GM12878 (cell line): ENCODE data around the gene SUCO. TPM values are rescaled to one million over a fixed set of nuclear protein-coding genes. Genes with fewer than 3 reads are reported as not detected.

Experiments
- ATAC-seq: fragments of 200-7000 bp; cut with Tn5 transposase; 3 replicates; pipeline ENCODE4 v1.9.1; 2020; ENCODE audit warnings: mild to moderate bottlenecking, moderate library complexity
- BruUV-seq: library from RNA; stranded (reverse); fragments of 400-500 nt; replicated peaks from 2 replicates; lab custom pipeline; 2021; lab: Mats Ljungman, UMichigan
- CTCF ChIA-PET: fragments of 300-600 bp; sonication (Branson Sonifier 250); formaldehyde crosslinking; extraction: SDS; loops from one replicate; lab custom pipeline; 2021; ENCODE audit warnings: inconsistent platforms; lab: Yijun Ruan, JAX
- POLR2A ChIA-PET: fragments of 350-600 bp; formaldehyde crosslinking; extraction: SDS; loops from one replicate; lab custom pipeline; 2021; ENCODE audit warnings: inconsistent platforms; lab: Charles Lee
- RAD21 ChIA-PET: fragments of 300-600 bp; sonication (Branson Sonifier 250); formaldehyde crosslinking; loops from one replicate; lab custom pipeline; 2023; ENCODE audit warnings: antibody characterized with exemption; ENCODE audit not compliant: unreplicated experiment; lab: Charles Lee
- SMC1A ChIA-PET: fragments of 300-600 bp; sonication (Branson Sonifier 250); formaldehyde crosslinking; loops from one replicate; lab custom pipeline; 2023; ENCODE audit not compliant: unreplicated experiment, uncharacterized antibody; lab: Charles Lee
- DNase-seq: peaks from one replicate; pipeline ENCODE4 v3.0.0-alpha.2; 2011; ENCODE audit warnings: low read depth, low spot score
- FAIRE-seq: peaks from 3 replicates; lab custom pipeline; 2011; peaks lifted over from hg19 to GRCh38; lab: Jason Lieb, UNC
- H2AFZ ChIP-seq: 2 replicates; pipeline ENCODE4 v1.6.0; 2011; ENCODE audit warnings: low read depth, low read length, control low read depth; ENCODE audit not compliant: control insufficient read depth
- H3K27ac ChIP-seq: 2 replicates; pipeline ENCODE4 v1.5.1; 2011; ENCODE audit warnings: control low read depth; ENCODE audit not compliant: control insufficient read depth, insufficient read depth
- H3K27me3 ChIP-seq, 2 experiments: replicated peaks in 1 of 2; 2 replicates each; pipeline versions ENCODE4 v1.6.0 to v1.6.1; 2011; ENCODE audit warnings: low read length in 1 of 2; ENCODE audit not compliant: control insufficient read depth in 2 of 2, insufficient read depth in 2 of 2
- H3K36me3 ChIP-seq, 2 experiments: 2 replicates each; pipeline ENCODE4 v1.5.1; 2011; ENCODE audit warnings: low read length in 1 of 2; ENCODE audit not compliant: control insufficient read depth in 2 of 2, insufficient read depth in 2 of 2
- H3K4me1 ChIP-seq: 2 replicates; pipeline ENCODE4 v1.6.1; 2011; ENCODE audit warnings: mild to moderate bottlenecking, low read length, moderate library complexity, mixed read lengths; ENCODE audit not compliant: control insufficient read depth, insufficient read depth
- H3K4me2 ChIP-seq: 2 replicates; pipeline ENCODE4 v1.6.0; 2011; ENCODE audit warnings: control low read depth; ENCODE audit not compliant: control insufficient read depth, insufficient read depth
- H3K4me3 ChIP-seq: fragments of 200-600 bp; sonication (generic); 2 replicates; pipeline ENCODE4 v1.5.1; 2016
- H3K79me2 ChIP-seq: 2 replicates; pipeline ENCODE4 v1.6.0; 2011; ENCODE audit warnings: low read length; ENCODE audit not compliant: control insufficient read depth, insufficient read depth
- H3K9ac ChIP-seq: 2 replicates; pipeline ENCODE4 v1.8.0; 2011; ENCODE audit warnings: low read length, control low read depth, mixed read lengths; ENCODE audit not compliant: control insufficient read depth, insufficient read depth
- H3K9me3 ChIP-seq: replicated peaks from 3 replicates; pipeline ENCODE4 v1.5.1; 2011; ENCODE audit warnings: mild to moderate bottlenecking, low read length; ENCODE audit not compliant: control insufficient read depth, insufficient read depth
- H4K20me1 ChIP-seq: 2 replicates; pipeline ENCODE4 v1.6.0; 2011; ENCODE audit not compliant: control insufficient read depth, insufficient read depth
- ATF2 ChIP-seq: IDR thresholded peaks from 2 replicates; pipeline ENCODE4 v1.6.1; 2012; ENCODE audit warnings: low read length, inconsistent platforms
- MTA2 ChIP-seq: fragments of 450-650 bp; IDR thresholded peaks from 2 replicates; pipeline ENCODE4 v1.6.1; 2016; ENCODE audit warnings: low read depth, mild to moderate bottlenecking, moderate library complexity
- RELA ChIP-seq: fragments of 450-650 bp; IDR thresholded peaks from 2 replicates; pipeline ENCODE4 v1.8.0; 2014; ENCODE audit warnings: borderline replicate concordance; ENCODE audit not compliant: partially characterized antibody
- TBL1XR1 ChIP-seq: IDR thresholded peaks from 2 replicates; pipeline ENCODE4 v1.6.1; 2012; ENCODE audit warnings: low read depth, low read length, improper control_type of control experiment
- ZNF24 ChIP-seq: fragments of 450-650 bp; IDR thresholded peaks from 2 replicates; pipeline ENCODE4 v1.6.1; 2017; ENCODE audit warnings: antibody characterized with exemption, mild to moderate bottlenecking
- WGBS: methylation state at CpG from one replicate; pipeline ENCODE4 v1.1.6; 2016; ENCODE audit warnings: low lambda C conversion rate; ENCODE audit not compliant: insufficient replicate concordance, insufficient coverage; ENCODE audit errors: missing lambda C conversion rate; 5-methylcytosine and 5-hydroxymethylcytosine counted together
- in situ Hi-C: fragments of 300-500 bp; cut with MboI; formaldehyde crosslinking; loops from 9 replicates; pipeline ENCODE4 v1.14.3; 2018; ENCODE audit warnings: mixed read lengths
- intact Hi-C: fragments of 100-400 bp; cut with micrococcal nuclease; formaldehyde crosslinking; loops from one replicate; pipeline ENCODE4 v1.14.2; 2022; ENCODE audit not compliant: unreplicated experiment
- polyA plus RNA-seq, 11 experiments: library from polyadenylated mRNA; depleted of rRNA in 4 of 11; unstranded in 6 of 11; stranded (reverse) in 5 of 11; fragments of >200 nt; fragmentation: Nextera tagmentation in 4 of 11; fragmentation: Illumina TruSeq in 1 of 11; extraction: Ambion mirVana in 4 of 11; extraction: Trizol in 1 of 11; gene quantifications; 1 replicate in 1 of 11; 2 replicates in 10 of 11; pipeline versions ENCODE4 v1.2.1 to v1.2.3, GENCODE V29; 2011 to 2016; ENCODE audit warnings: inconsistent platforms in 2 of 11, missing spikeins in 2 of 11, low read depth in 1 of 11
- total RNA-seq, 4 experiments: library from RNA; depleted of rRNA in 3 of 4; stranded (reverse); fragments of >200 nt in 3 of 4; fragmentation: Illumina TruSeq in 1 of 4; extraction: Trizol in 1 of 4; gene quantifications; 2 replicates each; pipeline versions ENCODE4 v1.2.1 to v1.2.3, GENCODE V29; 2013 to 2021
- TF ChIP-seq, protein P1 (sequence below): IDR thresholded peaks from 2 replicates; pipeline ENCODE4 v1.6.1; 2012; ENCODE audit warnings: improper control_type of control experiment, low read depth, low read length; ENCODE audit not compliant: insufficient replicate concordance

The SUCO gene
- total and polyA plus RNA-seq, 10 of the 15 experiments (the other 5 are each of a cell fraction or from before 2014, with no cell fraction given): 1.7 to 15.3 (median 8.4) TPM

DNA sequence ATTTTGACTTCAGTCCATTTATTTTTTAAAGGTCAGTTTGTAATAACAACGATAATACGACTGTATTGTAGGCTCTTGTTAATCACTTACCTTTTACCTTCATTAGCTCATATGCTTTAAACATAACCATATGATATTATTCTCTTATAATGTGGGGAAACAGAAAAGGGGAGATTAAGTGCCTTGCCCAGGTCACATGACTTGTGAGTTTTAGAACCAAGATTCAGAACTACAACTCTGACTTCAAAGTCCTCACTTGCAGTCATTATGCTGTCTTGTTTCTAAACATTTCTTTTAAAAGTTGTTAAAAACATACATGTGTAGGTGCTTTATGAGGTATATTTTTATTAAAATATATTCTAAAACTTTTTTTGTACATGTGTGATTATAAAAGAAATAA lies 41.1 kb downstream of the SUCO start:
- H3K4me2 ChIP-seq: no peak overlapping the region
- peaks cover 1 to 3% of the 10 kb centered on the region in 2 experiments for H3K36me3 ChIP-seq
- TF ChIP-seq TBL1XR1 (no peak), MTA2 (no peak), ATF2 (no peak), ZNF24 (no peak), RELA (no peak)
- TF ChIP-seq, protein P1, sequence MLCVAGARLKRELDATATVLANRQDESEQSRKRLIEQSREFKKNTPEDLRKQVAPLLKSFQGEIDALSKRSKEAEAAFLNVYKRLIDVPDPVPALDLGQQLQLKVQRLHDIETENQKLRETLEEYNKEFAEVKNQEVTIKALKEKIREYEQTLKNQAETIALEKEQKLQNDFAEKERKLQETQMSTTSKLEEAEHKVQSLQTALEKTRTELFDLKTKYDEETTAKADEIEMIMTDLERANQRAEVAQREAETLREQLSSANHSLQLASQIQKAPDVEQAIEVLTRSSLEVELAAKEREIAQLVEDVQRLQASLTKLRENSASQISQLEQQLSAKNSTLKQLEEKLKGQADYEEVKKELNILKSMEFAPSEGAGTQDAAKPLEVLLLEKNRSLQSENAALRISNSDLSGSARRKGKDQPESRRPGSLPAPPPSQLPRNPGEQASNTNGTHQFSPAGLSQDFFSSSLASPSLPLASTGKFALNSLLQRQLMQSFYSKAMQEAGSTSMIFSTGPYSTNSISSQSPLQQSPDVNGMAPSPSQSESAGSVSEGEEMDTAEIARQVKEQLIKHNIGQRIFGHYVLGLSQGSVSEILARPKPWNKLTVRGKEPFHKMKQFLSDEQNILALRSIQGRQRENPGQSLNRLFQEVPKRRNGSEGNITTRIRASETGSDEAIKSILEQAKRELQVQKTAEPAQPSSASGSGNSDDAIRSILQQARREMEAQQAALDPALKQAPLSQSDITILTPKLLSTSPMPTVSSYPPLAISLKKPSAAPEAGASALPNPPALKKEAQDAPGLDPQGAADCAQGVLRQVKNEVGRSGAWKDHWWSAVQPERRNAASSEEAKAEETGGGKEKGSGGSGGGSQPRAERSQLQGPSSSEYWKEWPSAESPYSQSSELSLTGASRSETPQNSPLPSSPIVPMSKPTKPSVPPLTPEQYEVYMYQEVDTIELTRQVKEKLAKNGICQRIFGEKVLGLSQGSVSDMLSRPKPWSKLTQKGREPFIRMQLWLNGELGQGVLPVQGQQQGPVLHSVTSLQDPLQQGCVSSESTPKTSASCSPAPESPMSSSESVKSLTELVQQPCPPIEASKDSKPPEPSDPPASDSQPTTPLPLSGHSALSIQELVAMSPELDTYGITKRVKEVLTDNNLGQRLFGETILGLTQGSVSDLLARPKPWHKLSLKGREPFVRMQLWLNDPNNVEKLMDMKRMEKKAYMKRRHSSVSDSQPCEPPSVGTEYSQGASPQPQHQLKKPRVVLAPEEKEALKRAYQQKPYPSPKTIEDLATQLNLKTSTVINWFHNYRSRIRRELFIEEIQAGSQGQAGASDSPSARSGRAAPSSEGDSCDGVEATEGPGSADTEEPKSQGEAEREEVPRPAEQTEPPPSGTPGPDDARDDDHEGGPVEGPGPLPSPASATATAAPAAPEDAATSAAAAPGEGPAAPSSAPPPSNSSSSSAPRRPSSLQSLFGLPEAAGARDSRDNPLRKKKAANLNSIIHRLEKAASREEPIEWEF: no peak
- in situ Hi-C loops (no loop called here), intact Hi-C loops (no loop called here)
- no peaks in the 10 kb centered on the region for H3K9me3 ChIP-seq
- H3K27me3 ChIP-seq: no peaks in the 10 kb centered on the region
- no peaks in the 10 kb centered on the region for H3K4me1 ChIP-seq
- CTCF ChIA-PET: no interaction called here
- RAD21 ChIA-PET: no interaction called here
- BruUV-seq: no TSS peak
- H3K27ac ChIP-seq: no peak overlapping the region
- FAIRE-seq (no peak), ATAC-seq (no peak), DNase-seq (no peak)
- H3K4me3 ChIP-seq: no peak overlapping the region
- H3K79me2 ChIP-seq: no peaks in the 10 kb centered on the region
- POLR2A ChIA-PET: no interaction called here
- WGBS: 95% methylated on average over 2 of the region's 2 CpGs
- H3K9ac ChIP-seq: no peak overlapping the region
- no peaks in the 10 kb centered on the region for H4K20me1 ChIP-seq
- SMC1A ChIA-PET: no interaction called here
- H2AFZ ChIP-seq: no peak overlapping the region
